Pancreas (tissue), 10 donors: ENCODE results near the gene SEMA6B. TPM values are rescaled to one million over a fixed set of nuclear protein-coding genes. Genes with fewer than 3 reads are reported as not detected.

ENCODE experiments used
- ATAC-seq, 4 donors: fragments of 200-7000 bp; cut with Tn5 transposase; one replicate each; pipeline versions ENCODE4 v1.8.0 to v1.9.1; 2020; ENCODE audit warnings: mild to moderate bottlenecking in 4 of 4, moderate library complexity in 4 of 4
- DNase-seq, 6 donors: peaks; one replicate each; pipeline ENCODE4 v3.0.0-alpha.2; 2020
- FAIRE-seq: peaks from 2 replicates; lab custom pipeline; 2012; peaks lifted over from hg19 to GRCh38; lab: Jason Lieb, UNC
- H3K27ac ChIP-seq, 4 donors: fragments of 200-600 bp; sonication (generic); 1 replicate in 3 of 4; 2 replicates in 1 of 4; pipeline versions ENCODE4 v1.5.0 to v1.8.0; 2020
- H3K27me3 ChIP-seq, 4 donors: fragments of 200-600 bp; one replicate each; pipeline ENCODE4 v1.8.0; 2021
- H3K36me3 ChIP-seq, 3 donors: fragments of 200-600 bp; sonication (generic) in 1 of 3; one replicate each; pipeline versions ENCODE4 v1.5.0 to v1.8.0; 2020 to 2021
- H3K4me1 ChIP-seq, 3 donors: fragments of 200-600 bp; one replicate each; pipeline ENCODE4 v1.8.0; 2021
- H3K4me3 ChIP-seq, 4 donors: fragments of 200-600 bp; sonication (generic) in 2 of 4; one replicate each; pipeline versions ENCODE4 v1.5.0 to v1.8.0; 2020 to 2021
- H3K9me3 ChIP-seq, 4 donors: fragments of 200-600 bp; one replicate each; pipeline ENCODE4 v1.8.0; 2021
- WGBS, 2 donors: extraction: QIAGEN DNeasy Blood & Tissue Kit; methylation state at CpG; one replicate each; pipeline ENCODE4 v1.1.7; 2013; 5-methylcytosine and 5-hydroxymethylcytosine counted together
- intact Hi-C, 3 donors: fragments of 100-400 bp; cut with DNase I; formaldehyde crosslinking; loops; one replicate each; pipeline versions ENCODE4 v1.11.1 to v1.14.2; 2022
- polyA plus RNA-seq, 2 donors: library from polyadenylated mRNA; stranded (reverse); fragments of 200-250 nt; gene quantifications; one replicate each; pipeline ENCODE4 v1.2.3, GENCODE V29; 2013
- total RNA-seq, 6 donors: library from RNA; stranded (reverse); fragmentation: NEBNext Ultra II Directional in 4 of 6; extraction: Animal tissue kit (Norgen Biotek cat#: 25700) in 4 of 6; gene quantifications; one replicate each; pipeline versions ENCODE4 v1.2.1 to v1.2.4, GENCODE V29; 2021 to 2023
- TF ChIP-seq, protein P1 (sequence below), 4 donors: fragments of 200-600 bp; sonication (generic) in 3 of 4; IDR thresholded peaks; one replicate each; pipeline versions ENCODE4 v1.5.0 to v1.8.0; 2021; ENCODE audit warnings: antibody characterized with exemption in 4 of 4
- donor health status: healthy with polysubstance abuse.
- donor health status: DM: no; HTN: no; CAD: no; lungs with moderate emphysema.
- donor health status: DM: no; HTN: no; CAD: no.
- donor health status: control.
- donor health status: control.
- donor health status: Bipolar disorder and iron deficiency.
- donor health status: DM: yes; HTN: yes; CAD: no.
- donor health status: DM: no; HTN: no; CAD: no.
- donor health status: DM: no; HTN: no; CAD: no.
- donor health status: DM: yes; HTN: yes; CAD: no.

The SEMA6B gene
- total and polyA plus RNA-seq, 8 donors, result 2.2 to 4.7 (median 3.5) TPM

- no peaks in the 10 kb centered on the region for H3K27me3 ChIP-seq
- peak overlapping the region in 1 of 4 donors; percentile 58 for H3K4me3 ChIP-seq
- ATAC-seq, result no peak
- intact Hi-C loops, result no loop called here
- FAIRE-seq, result no peak
- TF ChIP-seq, protein P1, sequence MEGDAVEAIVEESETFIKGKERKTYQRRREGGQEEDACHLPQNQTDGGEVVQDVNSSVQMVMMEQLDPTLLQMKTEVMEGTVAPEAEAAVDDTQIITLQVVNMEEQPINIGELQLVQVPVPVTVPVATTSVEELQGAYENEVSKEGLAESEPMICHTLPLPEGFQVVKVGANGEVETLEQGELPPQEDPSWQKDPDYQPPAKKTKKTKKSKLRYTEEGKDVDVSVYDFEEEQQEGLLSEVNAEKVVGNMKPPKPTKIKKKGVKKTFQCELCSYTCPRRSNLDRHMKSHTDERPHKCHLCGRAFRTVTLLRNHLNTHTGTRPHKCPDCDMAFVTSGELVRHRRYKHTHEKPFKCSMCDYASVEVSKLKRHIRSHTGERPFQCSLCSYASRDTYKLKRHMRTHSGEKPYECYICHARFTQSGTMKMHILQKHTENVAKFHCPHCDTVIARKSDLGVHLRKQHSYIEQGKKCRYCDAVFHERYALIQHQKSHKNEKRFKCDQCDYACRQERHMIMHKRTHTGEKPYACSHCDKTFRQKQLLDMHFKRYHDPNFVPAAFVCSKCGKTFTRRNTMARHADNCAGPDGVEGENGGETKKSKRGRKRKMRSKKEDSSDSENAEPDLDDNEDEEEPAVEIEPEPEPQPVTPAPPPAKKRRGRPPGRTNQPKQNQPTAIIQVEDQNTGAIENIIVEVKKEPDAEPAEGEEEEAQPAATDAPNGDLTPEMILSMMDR (IDR thresholded peaks at IDR 0.05), result no peak
- WGBS, 2 donors, result 66 to 75% methylated on average over 27 of the region's 27 CpGs
- no peaks in the 10 kb centered on the region for H3K36me3 ChIP-seq
- no peaks in the 10 kb centered on the region for H3K9me3 ChIP-seq
- H3K27ac ChIP-seq, result peak overlapping the region in 3 of 4 donors; percentile 24 to 88 (median 87)
- peak in 1 of 6 donors; percentile 77 for DNase-seq
- H3K4me1 ChIP-seq, result peaks cover 8 to 36% (median 19%) of the 10 kb centered on the region in 3 donors
Observed at GRCh38 chr19:4537953-4538600, 21.4 kb downstream of the SEMA6B start.

- ATAC-seq (peak in 1 of 4 donors; percentile 2), FAIRE-seq (no peak), DNase-seq (peak in 2 of 6 donors; percentile 51 to 68)
- no peaks in the 10 kb centered on the region for H3K9me3 ChIP-seq
- 16 to 20% methylated on average over 5 of the region's 5 CpGs for WGBS, 2 donors
- H3K4me3 ChIP-seq, result peak overlapping the region in 1 of 4 donors; percentile 58
- H3K27me3 ChIP-seq, result no peaks in the 10 kb centered on the region
- TF ChIP-seq, protein P1 (IDR thresholded peaks at IDR 0.05), result no peak
- H3K36me3 ChIP-seq, result no peaks in the 10 kb centered on the region
- H3K27ac ChIP-seq, result peak overlapping the region in 2 of 4 donors; percentile 87 to 88
- intact Hi-C loops, result no loop called here
- peaks cover 8 to 36% (median 19%) of the 10 kb centered on the region in 3 donors for H3K4me1 ChIP-seq
Observed at GRCh38 chr19:4536798-4537197, 22.7 kb downstream of the SEMA6B start.

DNA sequence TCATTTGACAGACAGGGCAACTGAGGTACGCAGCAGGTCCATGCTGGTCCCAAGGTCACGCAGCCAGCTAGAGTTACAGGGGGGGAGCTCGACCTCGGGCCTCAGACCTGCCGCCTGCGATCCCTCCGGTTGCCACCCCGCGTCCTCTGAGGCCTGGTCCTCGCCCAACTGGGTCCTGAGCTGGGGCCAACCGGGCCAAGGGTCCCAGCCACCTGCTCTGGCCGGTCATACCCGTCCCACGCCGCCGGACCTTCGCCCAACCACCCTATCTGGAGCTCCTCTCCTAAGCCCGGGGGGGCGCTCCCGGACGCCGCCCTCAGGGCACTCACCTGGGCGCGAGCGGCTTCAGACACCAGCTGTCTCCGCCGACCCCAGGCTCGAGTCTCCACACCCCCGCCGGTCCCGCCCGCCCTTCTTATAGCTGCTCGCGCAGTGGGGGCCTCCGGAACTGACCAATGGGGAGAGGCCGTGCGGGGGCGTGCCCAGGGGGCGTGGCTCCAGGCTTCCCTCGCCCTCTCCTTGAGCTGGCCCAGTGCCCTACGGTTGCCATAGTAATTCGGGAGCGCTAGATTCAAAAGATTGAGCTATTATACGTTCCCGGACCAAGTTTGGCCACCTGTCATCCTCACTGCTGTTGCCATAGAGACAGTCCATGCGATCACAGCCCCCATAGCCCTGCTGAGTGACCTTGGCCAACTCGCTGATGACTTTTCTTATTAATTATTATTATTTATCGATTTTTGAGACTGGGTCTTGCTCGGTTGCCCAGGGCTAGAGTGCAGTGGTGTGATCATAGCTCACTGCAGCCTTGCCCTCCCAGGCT lies 24.4 kb downstream of the SEMA6B start, which contains the start of gene PLIN5:
Gene PLIN5 (minus strand): TSS at position 389 of the 823 bp plus-strand sequence. CDS start 1,150 bp downstream, outside the sequence.
- whole genome bisulfite sequencing, 2 donors, result 2 to 3% methylated on average over 39 to 49 of the region's 49 CpGs
- FAIRE-seq (no peak), ATAC-seq (peak; percentile 77 to 82 (median 80)), DNase-seq (peak; percentile 93 to 99 (median 98))
- Histone ChIP-seq H3K27me3 (no peaks in the 10 kb centered on the region), H3K9me3 (no peaks in the 10 kb centered on the region), H3K4me1 (peaks cover 8 to 30% (median 19%) of the 10 kb centered on the region in 3 donors), H3K36me3 (no peaks in the 10 kb centered on the region), H3K4me3 (peak within 1 kb of the TSS; percentile 15 to 62 (median 44)), H3K27ac (peak within 1 kb of the TSS; percentile 78 to 90 (median 83))
- TF ChIP-seq, protein P1 (IDR thresholded peaks at IDR 0.05), result no peak
- intact Hi-C loops, result no loop called here

GRCh38 chr19:4533835-4534424 lies 25.6 kb downstream of the SEMA6B start:
- Histone ChIP-seq H3K4me3 (peak overlapping the region in 2 of 4 donors; percentile 31 to 40), H3K27me3 (no peaks in the 10 kb centered on the region), H3K27ac (peak overlapping the region in 1 of 4 donors; percentile 90), H3K36me3 (no peaks in the 10 kb centered on the region), H3K9me3 (no peaks in the 10 kb centered on the region), H3K4me1 (peaks cover 8 to 30% (median 19%) of the 10 kb centered on the region in 3 donors)
- TF ChIP-seq, protein P1 (IDR thresholded peaks at IDR 0.05), result no peak
- WGBS, 2 donors, result 81 to 82% methylated on average over 9 of the region's 9 CpGs
- DNase-seq (peak in 1 of 6 donors; percentile 48), FAIRE-seq (no peak), ATAC-seq (peak in 1 of 4 donors; percentile 5)
- intact Hi-C loops, result no loop called here
